HG03457 (cell line): ENCODE measurements around the gene CPAMD8.

Experiments
- ATAC-seq: cut with Tn5 transposase; IDR thresholded peaks from one replicate; pipeline ENCODE4 v1.9.1; 2021; ENCODE audit warnings: moderate number of reproducible peaks; ENCODE audit not compliant: unreplicated experiment

The CPAMD8 gene

GRCh38 chr19:16849168-16849567, 177.4 kb downstream of the CPAMD8 start:
- ATAC-seq: no peak

DNA sequence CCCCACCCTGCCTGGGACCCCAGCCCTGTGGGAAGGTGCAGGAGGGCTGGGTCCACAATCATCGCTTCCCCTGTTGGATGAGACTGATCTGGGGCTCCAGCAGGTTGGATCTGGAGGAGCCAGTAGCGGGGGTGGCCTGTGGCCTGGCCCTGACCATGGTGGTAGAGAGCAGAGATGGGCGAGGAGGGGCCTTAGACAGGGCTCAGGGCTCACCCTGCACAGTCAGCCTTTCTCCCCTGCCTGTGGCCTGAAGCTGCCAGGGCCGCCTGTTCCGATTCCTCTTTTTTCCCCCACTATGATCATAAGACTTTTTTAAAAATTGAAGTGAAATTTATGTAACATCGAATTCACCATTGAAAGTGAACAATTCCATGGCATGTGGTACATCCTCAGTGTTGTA, 179.2 kb downstream of the CPAMD8 start:
- no peak for ATAC-seq

GRCh38 chr19:16846901-16847300, 179.7 kb downstream of the CPAMD8 start:
- ATAC-seq: no peak
